ENCODE data around the gene MRPL18. TPM values are rescaled to one million over a fixed set of nuclear protein-coding genes. Genes with fewer than 3 reads are reported as not detected.
"Not testable (repeated sequence)": the region's sequence is repeated elsewhere in the genome, so short reads cannot be mapped to it uniquely, and the experiment has no call there.

MRPL18 gene
- polyA plus RNA-seq (ENCODE audit: low read depth in 6 of 6): 100 to 1,000 TPM in 2 of 6 donors, 10 to 100 TPM in 4; 51.6 to 124 (median 86.4) TPM

- H3K4me1 Mint-ChIP-seq: peaks cover 22 to 56% (median 47%) of the 10 kb centered on the region in 3 donors
- ATAC-seq (ENCODE audit: low read depth in 2 of 2) (peak; percentile 76 to 83), DNase-seq (peak; percentile 84)
- no peaks in the 10 kb centered on the region for H3K9me3 Mint-ChIP-seq
- peak within 1 kb of the TSS; percentile 94 to 100 (median 98) for H3K4me3 Mint-ChIP-seq
- peaks cover 0 to 5% of the 10 kb centered on the region in 2 donors for H3K36me3 Mint-ChIP-seq
- no peaks in the 10 kb centered on the region for H3K27me3 Mint-ChIP-seq
- H3K27ac Mint-ChIP-seq: peak within 1 kb of the TSS; percentile 94 to 98 (median 97)
Observed at GRCh38 chr6:159790149-159790955, at the start of gene MRPL18. Gene MRPL18 (plus strand): TSS chr6:159790467. CDS start chr6:159790588, 121 bp downstream.

GRCh38 chr6:159742165-159742564 is 48.1 kb upstream of the MRPL18 start:
- peaks cover 15 to 25% of the 10 kb centered on the region in 2 donors for H3K36me3 Mint-ChIP-seq
- peak overlapping the region in 1 of 6 donors; percentile 21 for H3K27ac Mint-ChIP-seq
- no peaks in the 10 kb centered on the region for H3K9me3 Mint-ChIP-seq

GRCh38 chr6:159745081-159745480 is 45.2 kb upstream of the MRPL18 start:
- no peaks in the 10 kb centered on the region for H3K27me3 Mint-ChIP-seq
- DNase-seq (no peak), ATAC-seq (ENCODE audit: low read depth in 2 of 2) (no peak)
- peaks cover 15 to 30% of the 10 kb centered on the region in 2 donors for H3K36me3 Mint-ChIP-seq
- peaks cover 0 to 12% (median 9%) of the 10 kb centered on the region in 3 donors for H3K4me1 Mint-ChIP-seq
- no peak overlapping the region for H3K4me3 Mint-ChIP-seq
- H3K27ac Mint-ChIP-seq: peak overlapping the region in 2 of 6 donors; percentile 29 to 65
- no peaks in the 10 kb centered on the region for H3K9me3 Mint-ChIP-seq

More at GRCh38 chr6:159742165-159742564, 48.1 kb upstream of the MRPL18 start:
- DNase-seq (no peak), ATAC-seq (ENCODE audit: low read depth in 2 of 2) (no peak)
- Mint-ChIP-seq H3K4me3 (no peak overlapping the region), H3K27me3 (no peaks in the 10 kb centered on the region), H3K4me1 (peaks cover 6 to 22% (median 16%) of the 10 kb centered on the region in 3 donors)

- H3K4me1 Mint-ChIP-seq: peaks cover 0 to 12% (median 5%) of the 10 kb centered on the region in 3 donors
- H3K4me3 Mint-ChIP-seq: no peak overlapping the region
- peak overlapping the region in 1 of 6 donors; percentile 47 for H3K27ac Mint-ChIP-seq
- DNase-seq (no peak), ATAC-seq (ENCODE audit: low read depth in 2 of 2) (no peak)
- H3K9me3 Mint-ChIP-seq: no peaks in the 10 kb centered on the region
- no peaks in the 10 kb centered on the region for H3K27me3 Mint-ChIP-seq
- peaks cover 15 to 20% of the 10 kb centered on the region in 2 donors for H3K36me3 Mint-ChIP-seq
Observed at GRCh38 chr6:159746759-159747158, 43.5 kb upstream of the MRPL18 start.

- H3K4me3 Mint-ChIP-seq; H3K27me3 Mint-ChIP-seq; H3K9me3 Mint-ChIP-seq; DNase-seq; H3K27ac Mint-ChIP-seq; ATAC-seq (ENCODE audit: low read depth in 2 of 2): not testable (repeated sequence)
- Mint-ChIP-seq H3K4me1 (peaks cover 0 to 12% (median 5%) of the 10 kb centered on the region in 3 donors), H3K36me3 (peaks cover 15 to 22% of the 10 kb centered on the region in 2 donors)
Observed at GRCh38 chr6:159748127-159748526, 42.1 kb upstream of the MRPL18 start.

GRCh38 chr6:159751448-159751847 is 38.8 kb upstream of the MRPL18 start:
- Mint-ChIP-seq H3K9me3 (no peaks in the 10 kb centered on the region), H3K27ac (peak overlapping the region in 2 of 6 donors; percentile 31 to 33), H3K36me3 (peaks cover 0 to 23% of the 10 kb centered on the region in 2 donors), H3K4me3 (no peak overlapping the region), H3K27me3 (no peaks in the 10 kb centered on the region), H3K4me1 (no peaks in the 10 kb centered on the region)
- no peak for ATAC-seq (ENCODE audit: low read depth in 2 of 2)
- DNase-seq: no peak

- H3K27me3 Mint-ChIP-seq: no peaks in the 10 kb centered on the region
- H3K9me3 Mint-ChIP-seq: no peaks in the 10 kb centered on the region
- peak overlapping the region in 4 of 6 donors; percentile 29 to 54 (median 46) for H3K27ac Mint-ChIP-seq
- no peak overlapping the region for H3K4me3 Mint-ChIP-seq
- DNase-seq (no peak), ATAC-seq (ENCODE audit: low read depth in 2 of 2) (no peak)
- peaks cover 0 to 23% of the 10 kb centered on the region in 2 donors for H3K36me3 Mint-ChIP-seq
- peaks cover 0 to under 1% (median 0%) of the 10 kb centered on the region in 3 donors for H3K4me1 Mint-ChIP-seq
Observed at GRCh38 chr6:159753081-159753872, 37.0 kb upstream of the MRPL18 start.

- Mint-ChIP-seq H3K4me3 (no peak overlapping the region), H3K27ac (peak overlapping the region in 1 of 6 donors; percentile 15), H3K4me1 (peaks cover 0 to 6% (median 0%) of the 10 kb centered on the region in 3 donors), H3K9me3 (no peaks in the 10 kb centered on the region), H3K36me3 (peaks cover 0 to 21% of the 10 kb centered on the region in 2 donors), H3K27me3 (no peaks in the 10 kb centered on the region)
- DNase-seq: no peak
- ATAC-seq (ENCODE audit: low read depth in 2 of 2): no peak
Observed at GRCh38 chr6:159754401-159754800, 35.9 kb upstream of the MRPL18 start.

- DNase-seq (no peak), ATAC-seq (ENCODE audit: low read depth in 2 of 2) (no peak)
- Mint-ChIP-seq H3K4me1 (peaks cover 0 to 13% (median 5%) of the 10 kb centered on the region in 3 donors), H3K27ac (peak overlapping the region in 3 of 6 donors; percentile 38 to 88 (median 67)), H3K27me3 (no peaks in the 10 kb centered on the region), H3K4me3 (peak overlapping the region in 1 of 8 donors; percentile 31), H3K36me3 (peaks cover 0 to 16% of the 10 kb centered on the region in 2 donors), H3K9me3 (no peaks in the 10 kb centered on the region)
Observed at GRCh38 chr6:159754959-159755914, 35.0 kb upstream of the MRPL18 start.

GRCh38 chr6:159756508-159756907 is 33.8 kb upstream of the MRPL18 start:
- Mint-ChIP-seq H3K27me3 (no peaks in the 10 kb centered on the region), H3K4me1 (peaks cover 12 to 24% (median 15%) of the 10 kb centered on the region in 3 donors), H3K4me3 (no peak overlapping the region), H3K36me3 (peaks cover 0 to 16% of the 10 kb centered on the region in 2 donors), H3K9me3 (no peaks in the 10 kb centered on the region), H3K27ac (no peak overlapping the region)
- DNase-seq: no peak
- no peak for ATAC-seq (ENCODE audit: low read depth in 2 of 2)

- Mint-ChIP-seq H3K36me3 (peaks cover 0 to 13% of the 10 kb centered on the region in 2 donors), H3K27ac (peak overlapping the region in 5 of 6 donors; percentile 21 to 81 (median 54)), H3K27me3 (no peaks in the 10 kb centered on the region), H3K4me3 (peak overlapping the region in 4 of 8 donors; percentile 5 to 69 (median 60)), H3K9me3 (no peaks in the 10 kb centered on the region), H3K4me1 (peaks cover 22 to 32% (median 23%) of the 10 kb centered on the region in 3 donors)
- DNase-seq (no peak), ATAC-seq (ENCODE audit: low read depth in 2 of 2) (no peak)
Observed at GRCh38 chr6:159758031-159759001, 32.0 kb upstream of the MRPL18 start.

Data from naive B cell (primary cell).